ENCODE measurements around the gene DYNC2H1.

Gene DYNC2H1

GRCh38 chr11:103453915-103454709, 344.9 kb downstream of the DYNC2H1 start:
- H3K36me3 ChIP-seq (ENCODE audit: insufficient read depth, low read length) = no peaks in the 10 kb centered on the region
- no peaks in the 10 kb centered on the region for H3K9me3 ChIP-seq (ENCODE audit: control insufficient read depth, insufficient read depth, low read length)
- no peak overlapping the region for H3K9ac ChIP-seq (ENCODE audit: low read depth, low read length)
- H3K4me1 ChIP-seq (ENCODE audit: insufficient read depth, low read length) = no peaks in the 10 kb centered on the region; the same call in 1 of the 2 replicates

DNA sequence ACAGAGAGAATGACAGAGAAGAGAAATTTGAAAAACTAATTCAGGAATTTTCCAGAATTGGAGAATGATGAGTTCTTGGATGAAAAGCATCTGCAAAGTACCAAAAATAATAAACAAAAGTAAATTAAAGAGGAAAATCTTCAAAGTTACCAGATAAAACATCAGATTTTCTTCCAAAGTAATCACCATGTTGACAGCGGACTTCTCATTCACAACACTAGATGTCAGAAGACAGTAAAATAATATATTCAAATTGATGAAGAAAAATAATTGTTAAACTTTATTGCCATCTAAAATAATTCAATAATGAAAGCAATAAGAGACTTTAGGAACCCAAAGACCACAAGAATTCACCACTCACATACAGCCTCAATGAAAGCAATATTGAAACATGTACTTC, 355.2 kb downstream of the DYNC2H1 start:
- Histone ChIP-seq H3K9me3 (ENCODE audit: control insufficient read depth, insufficient read depth, low read length) (no peaks in the 10 kb centered on the region), H3K4me1 (ENCODE audit: insufficient read depth, low read length) (no peaks in the 10 kb centered on the region), H3K36me3 (ENCODE audit: insufficient read depth, low read length) (no peaks in the 10 kb centered on the region)

DNA sequence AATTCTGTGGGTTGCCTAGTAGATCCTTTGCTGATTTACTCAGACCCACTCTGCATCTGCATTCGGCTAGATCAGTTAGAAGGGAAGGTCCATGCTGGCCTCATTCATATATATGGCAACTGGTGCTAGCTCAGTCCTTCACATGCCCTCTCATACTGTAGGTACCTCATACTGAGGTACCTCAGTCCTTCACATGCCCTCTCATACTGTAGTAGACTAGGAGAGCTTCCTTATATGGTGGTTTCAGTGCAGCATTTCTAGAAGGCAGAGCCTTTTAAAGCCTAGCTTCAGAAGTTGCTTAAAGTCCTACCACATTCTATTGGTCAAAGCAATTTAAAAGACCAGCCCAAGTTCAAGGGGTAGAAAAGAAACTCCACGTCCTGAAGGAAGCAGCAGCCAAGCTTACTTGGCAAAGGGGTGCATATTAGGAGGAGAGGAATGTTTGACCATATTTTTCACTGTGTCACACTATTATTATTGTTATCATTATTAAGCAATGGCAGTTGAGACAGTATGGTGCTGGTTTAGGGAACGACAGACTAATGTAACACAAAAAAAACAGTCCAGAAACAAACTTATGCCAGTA, 356.4 kb downstream of the DYNC2H1 start:
- H3K36me3 ChIP-seq (ENCODE audit: insufficient read depth, low read length) = no peaks in the 10 kb centered on the region
- no peak overlapping the region for H3K9ac ChIP-seq (ENCODE audit: low read depth, low read length)
- no peaks in the 10 kb centered on the region for H3K4me1 ChIP-seq (ENCODE audit: insufficient read depth, low read length)
- H3K9me3 ChIP-seq (ENCODE audit: control insufficient read depth, insufficient read depth, low read length) = no peaks in the 10 kb centered on the region

More for the DNA sequence above, 355.2 kb downstream of the DYNC2H1 start:
- no peak overlapping the region for H3K9ac ChIP-seq (ENCODE audit: low read depth, low read length)

- H3K36me3 ChIP-seq (ENCODE audit: insufficient read depth, low read length) = no peaks in the 10 kb centered on the region
- no peaks in the 10 kb centered on the region for H3K9me3 ChIP-seq (ENCODE audit: control insufficient read depth, insufficient read depth, low read length)
- H3K4me1 ChIP-seq (ENCODE audit: insufficient read depth, low read length) = no peaks in the 10 kb centered on the region
- no peak overlapping the region for H3K9ac ChIP-seq (ENCODE audit: low read depth, low read length)
Measured at GRCh38 chr11:103471546-103471945, 362.3 kb downstream of the DYNC2H1 start.

GRCh38 chr11:103476874-103477273, 367.6 kb downstream of the DYNC2H1 start:
- no peak overlapping the region for H3K9ac ChIP-seq (ENCODE audit: low read depth, low read length)
- H3K4me1 ChIP-seq (ENCODE audit: insufficient read depth, low read length) = no peaks in the 10 kb centered on the region
- H3K9me3 ChIP-seq (ENCODE audit: control insufficient read depth, insufficient read depth, low read length) = no peaks in the 10 kb centered on the region
- no peaks in the 10 kb centered on the region for H3K36me3 ChIP-seq (ENCODE audit: insufficient read depth, low read length)

- Histone ChIP-seq H3K36me3 (ENCODE audit: insufficient read depth, low read length) (no peaks in the 10 kb centered on the region; the same call in 1 of the 2 replicates), H3K9ac (ENCODE audit: low read depth, low read length) (no peak overlapping the region), H3K4me1 (ENCODE audit: insufficient read depth, low read length) (no peaks in the 10 kb centered on the region), H3K9me3 (ENCODE audit: control insufficient read depth, insufficient read depth, low read length) (no peaks in the 10 kb centered on the region)
Measured at GRCh38 chr11:103480421-103480820, 371.2 kb downstream of the DYNC2H1 start.

DNA sequence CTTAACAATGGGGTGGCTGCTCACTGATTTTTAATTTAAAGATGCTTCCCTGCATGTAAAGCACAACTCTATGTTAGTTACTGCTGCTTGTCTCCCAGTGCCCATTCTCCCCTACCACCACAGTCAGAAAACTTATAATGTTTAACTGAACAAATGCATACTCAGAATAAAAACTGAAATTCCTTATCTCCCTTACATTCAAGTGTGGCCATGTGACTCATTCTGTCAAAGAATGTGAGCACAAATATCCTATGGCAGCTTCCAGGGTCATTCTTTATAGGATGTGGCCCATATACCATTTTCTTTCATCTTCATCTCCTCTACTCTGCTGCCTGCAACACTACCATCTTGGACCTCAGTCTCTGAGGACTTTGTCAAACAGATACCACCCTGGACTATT, 374.8 kb downstream of the DYNC2H1 start:
- Histone ChIP-seq H3K9ac (ENCODE audit: low read depth, low read length) (no peak overlapping the region), H3K4me1 (ENCODE audit: insufficient read depth, low read length) (no peaks in the 10 kb centered on the region), H3K36me3 (ENCODE audit: insufficient read depth, low read length) (no peaks in the 10 kb centered on the region; the same call in 1 of the 2 replicates), H3K9me3 (ENCODE audit: control insufficient read depth, insufficient read depth, low read length) (peaks cover 10% of the 10 kb centered on the region)

DNA sequence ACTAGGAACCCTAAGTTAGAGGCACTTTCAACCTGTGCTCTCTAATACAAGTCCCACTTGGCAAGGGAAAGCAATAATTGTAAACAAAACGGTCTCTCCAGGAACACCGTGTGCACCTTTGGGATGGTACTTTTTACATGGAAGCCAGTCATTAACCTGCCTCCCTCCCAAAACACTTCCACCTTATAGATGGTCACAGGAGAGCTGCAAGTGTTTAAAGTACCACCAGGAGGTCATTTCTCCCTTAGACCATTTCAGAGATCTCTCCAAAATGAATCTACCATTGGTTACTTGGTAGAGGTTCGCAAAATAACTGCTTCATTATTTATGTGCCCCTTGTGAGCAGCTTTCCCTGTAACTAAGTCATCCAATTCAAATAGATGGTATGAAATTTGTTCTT, 375.3 kb downstream of the DYNC2H1 start:
- Histone ChIP-seq H3K4me1 (ENCODE audit: insufficient read depth, low read length) (no peaks in the 10 kb centered on the region), H3K36me3 (ENCODE audit: insufficient read depth, low read length) (no peaks in the 10 kb centered on the region; the same call in 1 of the 2 replicates), H3K9ac (ENCODE audit: low read depth, low read length) (no peak overlapping the region), H3K9me3 (ENCODE audit: control insufficient read depth, insufficient read depth, low read length) (peaks cover 10% of the 10 kb centered on the region)

DNA sequence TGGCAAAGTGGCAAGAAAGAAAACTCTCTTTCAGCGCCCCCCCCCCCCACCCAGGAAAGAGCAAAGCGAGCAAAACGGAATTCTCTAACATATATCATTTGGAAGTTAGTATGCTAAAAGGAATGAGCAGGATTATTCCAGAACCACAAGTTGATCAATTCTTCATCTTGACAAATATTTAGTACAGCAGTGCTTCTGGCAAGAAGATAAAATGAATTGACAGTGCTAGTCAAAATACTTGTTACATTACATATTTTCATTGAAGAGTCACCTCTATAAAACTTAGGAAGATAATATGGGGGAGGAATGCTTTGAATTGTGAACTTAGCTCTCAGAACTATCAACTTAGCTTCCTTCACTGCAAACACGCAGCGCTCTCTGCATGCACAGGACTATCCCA, 377.4 kb downstream of the DYNC2H1 start:
- Histone ChIP-seq H3K4me1 (ENCODE audit: insufficient read depth, low read length) (no peaks in the 10 kb centered on the region), H3K9me3 (ENCODE audit: control insufficient read depth, insufficient read depth, low read length) (peaks cover 20% of the 10 kb centered on the region), H3K36me3 (ENCODE audit: insufficient read depth, low read length) (no peaks in the 10 kb centered on the region; the same call in 1 of the 2 replicates), H3K9ac (ENCODE audit: low read depth, low read length) (no peak overlapping the region)

- Histone ChIP-seq H3K9ac (ENCODE audit: low read depth, low read length) (no peak overlapping the region), H3K4me1 (ENCODE audit: insufficient read depth, low read length) (no peaks in the 10 kb centered on the region), H3K36me3 (ENCODE audit: insufficient read depth, low read length) (no peaks in the 10 kb centered on the region; the same call in 1 of the 2 replicates), H3K9me3 (ENCODE audit: control insufficient read depth, insufficient read depth, low read length) (peaks cover 20% of the 10 kb centered on the region)
Measured at GRCh38 chr11:103487113-103487512, 377.9 kb downstream of the DYNC2H1 start.

GRCh38 chr11:103488031-103488461, 378.8 kb downstream of the DYNC2H1 start:
- H3K9me3 ChIP-seq (ENCODE audit: control insufficient read depth, insufficient read depth, low read length) = peaks cover 20% of the 10 kb centered on the region
- no peaks in the 10 kb centered on the region for H3K4me1 ChIP-seq (ENCODE audit: insufficient read depth, low read length)
- H3K36me3 ChIP-seq (ENCODE audit: insufficient read depth, low read length) = no peaks in the 10 kb centered on the region; the same call in 1 of the 2 replicates
- no peak overlapping the region for H3K9ac ChIP-seq (ENCODE audit: low read depth, low read length)

GRCh38 chr11:103488579-103488978, 379.4 kb downstream of the DYNC2H1 start:
- no peaks in the 10 kb centered on the region; the same call in 1 of the 2 replicates for H3K36me3 ChIP-seq (ENCODE audit: insufficient read depth, low read length)
- no peak overlapping the region for H3K9ac ChIP-seq (ENCODE audit: low read depth, low read length)
- peaks cover 20% of the 10 kb centered on the region for H3K9me3 ChIP-seq (ENCODE audit: control insufficient read depth, insufficient read depth, low read length)
- H3K4me1 ChIP-seq (ENCODE audit: insufficient read depth, low read length) = no peaks in the 10 kb centered on the region

- Histone ChIP-seq H3K4me1 (ENCODE audit: insufficient read depth, low read length) (no peaks in the 10 kb centered on the region), H3K36me3 (ENCODE audit: insufficient read depth, low read length) (no peaks in the 10 kb centered on the region; the same call in 1 of the 2 replicates), H3K9me3 (ENCODE audit: control insufficient read depth, insufficient read depth, low read length) (peaks cover 20% of the 10 kb centered on the region), H3K9ac (ENCODE audit: low read depth, low read length) (no peak overlapping the region)
Measured at GRCh38 chr11:103491777-103492176, 382.6 kb downstream of the DYNC2H1 start.

DNA sequence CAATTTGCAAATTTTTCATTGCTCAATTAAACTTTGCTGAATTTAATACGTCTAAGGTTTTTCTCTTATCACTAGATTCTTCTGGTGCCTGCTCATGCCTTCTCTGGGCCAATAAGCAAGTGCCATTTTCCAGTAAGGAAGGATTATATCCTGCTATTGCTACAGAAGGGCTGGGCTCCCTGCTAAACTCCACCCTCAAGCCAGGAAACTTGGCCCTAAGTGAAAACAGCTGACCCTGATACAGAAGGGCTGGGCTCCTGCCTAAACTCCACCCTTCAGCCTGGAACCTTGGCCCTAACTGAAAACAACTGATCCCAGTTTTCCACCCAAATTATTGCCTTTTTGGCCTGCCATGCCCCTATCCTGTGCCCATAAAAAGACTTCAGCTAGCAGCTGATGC, 385.3 kb downstream of the DYNC2H1 start:
- Histone ChIP-seq H3K4me1 (ENCODE audit: insufficient read depth, low read length) (no peaks in the 10 kb centered on the region), H3K9ac (ENCODE audit: low read depth, low read length) (no peak overlapping the region), H3K36me3 (ENCODE audit: insufficient read depth, low read length) (no peaks in the 10 kb centered on the region), H3K9me3 (ENCODE audit: control insufficient read depth, insufficient read depth, low read length) (peaks cover 10% of the 10 kb centered on the region)

DNA sequence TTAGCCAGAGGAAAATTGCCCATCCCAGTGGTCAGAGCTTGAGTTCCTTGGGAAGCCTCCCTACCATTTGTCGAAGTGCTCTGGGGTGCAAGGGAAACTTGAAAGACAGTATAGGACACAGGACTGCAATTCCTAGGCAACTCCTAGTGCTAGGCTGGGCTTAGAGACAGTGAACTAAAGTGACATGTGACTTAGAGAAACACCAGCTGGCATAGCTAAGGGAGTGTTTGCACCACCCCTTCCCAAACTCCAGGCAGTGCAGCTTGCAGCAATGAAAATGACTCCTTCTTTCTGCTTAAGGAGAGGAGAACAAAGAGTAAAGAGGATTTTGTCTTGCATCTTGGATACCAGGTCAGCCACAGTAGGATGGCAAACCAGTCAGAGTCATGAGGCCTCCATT, 388.0 kb downstream of the DYNC2H1 start:
- Histone ChIP-seq H3K4me1 (ENCODE audit: insufficient read depth, low read length) (no peaks in the 10 kb centered on the region), H3K9me3 (ENCODE audit: control insufficient read depth, insufficient read depth, low read length) (no peaks in the 10 kb centered on the region), H3K36me3 (ENCODE audit: insufficient read depth, low read length) (no peaks in the 10 kb centered on the region), H3K9ac (ENCODE audit: low read depth, low read length) (no peak overlapping the region)

Measured in ES-I3 (cell line).